Measurements from ENCODE around the gene RAMP3.

The RAMP3 gene

DNA sequence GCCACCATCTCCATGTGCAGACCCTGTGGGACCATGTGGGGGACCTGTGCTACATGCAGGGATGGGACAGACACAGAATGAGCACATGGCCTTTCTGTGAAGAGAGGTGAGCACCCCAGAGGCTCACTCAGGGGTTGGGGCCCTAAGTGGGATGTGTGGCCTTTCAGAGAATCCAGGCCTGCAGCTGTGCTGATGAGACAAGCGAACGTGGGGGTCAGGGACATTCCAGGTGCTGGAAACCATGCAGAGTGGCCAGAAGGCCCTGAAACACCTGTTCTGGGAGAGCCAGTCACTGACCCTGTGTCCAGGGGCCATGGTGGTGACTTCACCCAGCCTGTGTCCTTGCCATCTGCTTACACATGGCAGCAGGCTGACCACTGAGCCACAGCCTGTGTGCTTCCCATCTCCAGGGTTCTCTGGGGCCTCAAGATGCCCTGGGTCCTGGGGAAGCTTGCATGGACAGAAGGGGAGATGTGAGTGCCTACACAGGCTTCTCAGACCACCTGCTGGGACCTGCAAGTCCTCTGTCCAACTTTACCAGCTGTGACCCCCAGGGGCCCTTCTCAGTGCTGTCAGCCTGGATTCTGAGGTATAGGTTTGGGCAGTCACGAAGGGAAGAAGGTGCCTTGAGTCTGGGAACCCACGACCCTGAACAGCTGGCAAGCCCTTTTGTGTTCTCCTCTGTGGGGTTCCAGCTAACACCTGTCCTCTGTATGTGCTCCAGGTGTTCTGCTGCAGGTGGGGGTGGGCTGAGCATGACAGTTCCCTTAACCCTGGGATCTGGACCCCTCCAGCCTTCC, 17.6 kb downstream of the RAMP3 start:
- TF ChIP-seq, protein P1, sequence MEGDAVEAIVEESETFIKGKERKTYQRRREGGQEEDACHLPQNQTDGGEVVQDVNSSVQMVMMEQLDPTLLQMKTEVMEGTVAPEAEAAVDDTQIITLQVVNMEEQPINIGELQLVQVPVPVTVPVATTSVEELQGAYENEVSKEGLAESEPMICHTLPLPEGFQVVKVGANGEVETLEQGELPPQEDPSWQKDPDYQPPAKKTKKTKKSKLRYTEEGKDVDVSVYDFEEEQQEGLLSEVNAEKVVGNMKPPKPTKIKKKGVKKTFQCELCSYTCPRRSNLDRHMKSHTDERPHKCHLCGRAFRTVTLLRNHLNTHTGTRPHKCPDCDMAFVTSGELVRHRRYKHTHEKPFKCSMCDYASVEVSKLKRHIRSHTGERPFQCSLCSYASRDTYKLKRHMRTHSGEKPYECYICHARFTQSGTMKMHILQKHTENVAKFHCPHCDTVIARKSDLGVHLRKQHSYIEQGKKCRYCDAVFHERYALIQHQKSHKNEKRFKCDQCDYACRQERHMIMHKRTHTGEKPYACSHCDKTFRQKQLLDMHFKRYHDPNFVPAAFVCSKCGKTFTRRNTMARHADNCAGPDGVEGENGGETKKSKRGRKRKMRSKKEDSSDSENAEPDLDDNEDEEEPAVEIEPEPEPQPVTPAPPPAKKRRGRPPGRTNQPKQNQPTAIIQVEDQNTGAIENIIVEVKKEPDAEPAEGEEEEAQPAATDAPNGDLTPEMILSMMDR (IDR thresholded peaks at IDR 0.05; ENCODE audit: low read depth, low read length): no peak
- no peak for DNase-seq (ENCODE audit: extremely low read depth, low read depth)

DNA sequence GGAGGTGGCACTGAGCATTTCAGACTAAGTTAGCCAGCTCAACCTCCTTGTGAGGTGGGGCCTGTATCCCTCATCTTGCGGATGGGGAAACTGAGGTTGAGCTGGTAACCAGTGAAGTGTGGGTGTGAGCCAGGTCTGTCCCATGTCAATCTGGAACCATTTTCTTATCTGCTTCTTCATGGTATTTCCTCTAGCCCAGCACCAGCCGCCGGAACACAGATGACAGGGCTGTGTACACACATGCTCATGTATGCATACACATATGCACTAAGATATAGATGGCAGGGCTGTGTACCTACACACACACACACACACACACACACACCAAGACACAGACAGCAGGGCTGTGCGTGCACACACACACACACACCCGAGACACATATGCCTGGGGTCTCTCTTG, 18.5 kb downstream of the RAMP3 start:
- DNase-seq (ENCODE audit: extremely low read depth, low read depth): no peak
- TF ChIP-seq, protein P1 (IDR thresholded peaks at IDR 0.05; ENCODE audit: low read depth, low read length): no peak

DNA sequence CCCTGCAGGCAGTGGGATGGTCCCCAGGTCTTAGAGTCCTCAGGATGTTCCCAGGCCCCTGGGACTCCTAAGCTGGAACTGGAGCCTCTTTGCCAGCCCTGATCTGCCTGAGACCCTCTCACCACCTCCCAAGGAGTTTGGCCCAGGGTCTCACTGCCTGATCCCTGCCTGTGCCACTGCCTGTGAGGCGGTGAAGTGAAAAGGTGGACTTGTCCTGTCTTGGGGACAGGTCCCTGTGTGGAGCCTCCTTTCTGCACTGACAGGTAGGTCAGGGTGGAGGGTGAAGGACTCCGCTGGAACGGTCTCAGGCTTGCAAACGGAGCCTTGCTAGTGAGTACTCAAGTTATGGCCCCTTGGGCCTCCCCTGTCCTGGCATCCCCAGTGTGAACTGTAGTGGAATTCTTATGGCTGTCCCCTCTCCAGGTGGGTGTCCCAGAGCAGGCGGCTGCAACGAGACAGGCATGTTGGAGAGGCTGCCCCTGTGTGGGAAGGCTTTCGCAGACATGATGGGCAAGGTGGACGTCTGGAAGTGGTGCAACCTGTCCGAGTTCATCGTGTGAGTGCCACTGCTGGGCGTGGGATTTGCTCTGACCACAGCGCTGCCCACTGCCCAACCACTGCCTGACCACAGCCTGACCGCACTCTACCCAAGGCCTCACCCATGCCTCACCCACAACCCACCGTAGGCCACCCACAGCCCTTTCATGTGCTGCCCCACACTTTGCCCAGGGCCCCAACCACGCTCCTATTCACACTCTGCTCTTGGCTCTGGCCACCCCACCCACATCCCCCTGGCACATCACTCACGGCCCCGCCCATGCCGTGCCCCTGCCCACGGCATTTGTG, 19.5 kb downstream of the RAMP3 start:
- TF ChIP-seq, protein P1 (IDR thresholded peaks at IDR 0.05; ENCODE audit: low read depth, low read length): no peak
- no peak for DNase-seq (ENCODE audit: extremely low read depth, low read depth)

DNA sequence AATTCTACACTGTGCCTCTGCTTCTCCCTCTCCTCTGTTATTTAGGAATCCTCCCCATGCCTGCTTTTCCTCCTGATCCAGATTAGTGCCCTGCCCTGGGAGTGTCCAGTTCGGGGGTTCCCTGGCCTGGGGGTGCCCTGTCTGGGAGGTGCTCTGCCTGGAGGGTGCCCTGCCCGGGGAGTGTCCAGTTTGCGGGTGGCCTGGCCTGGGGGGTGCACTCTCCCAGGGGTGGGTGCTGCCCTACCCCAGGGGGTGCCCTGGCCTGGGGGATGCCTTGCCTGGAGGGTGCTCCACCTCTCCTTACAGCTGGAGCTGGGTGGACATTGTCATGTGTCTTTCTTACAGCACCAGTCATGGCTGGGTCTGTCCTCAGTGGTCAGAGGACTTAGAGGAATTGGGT, 20.2 kb downstream of the RAMP3 start:
- TF ChIP-seq, protein P1 (IDR thresholded peaks at IDR 0.05; ENCODE audit: low read depth, low read length): no peak
- no peak for DNase-seq (ENCODE audit: extremely low read depth, low read depth)

DNA sequence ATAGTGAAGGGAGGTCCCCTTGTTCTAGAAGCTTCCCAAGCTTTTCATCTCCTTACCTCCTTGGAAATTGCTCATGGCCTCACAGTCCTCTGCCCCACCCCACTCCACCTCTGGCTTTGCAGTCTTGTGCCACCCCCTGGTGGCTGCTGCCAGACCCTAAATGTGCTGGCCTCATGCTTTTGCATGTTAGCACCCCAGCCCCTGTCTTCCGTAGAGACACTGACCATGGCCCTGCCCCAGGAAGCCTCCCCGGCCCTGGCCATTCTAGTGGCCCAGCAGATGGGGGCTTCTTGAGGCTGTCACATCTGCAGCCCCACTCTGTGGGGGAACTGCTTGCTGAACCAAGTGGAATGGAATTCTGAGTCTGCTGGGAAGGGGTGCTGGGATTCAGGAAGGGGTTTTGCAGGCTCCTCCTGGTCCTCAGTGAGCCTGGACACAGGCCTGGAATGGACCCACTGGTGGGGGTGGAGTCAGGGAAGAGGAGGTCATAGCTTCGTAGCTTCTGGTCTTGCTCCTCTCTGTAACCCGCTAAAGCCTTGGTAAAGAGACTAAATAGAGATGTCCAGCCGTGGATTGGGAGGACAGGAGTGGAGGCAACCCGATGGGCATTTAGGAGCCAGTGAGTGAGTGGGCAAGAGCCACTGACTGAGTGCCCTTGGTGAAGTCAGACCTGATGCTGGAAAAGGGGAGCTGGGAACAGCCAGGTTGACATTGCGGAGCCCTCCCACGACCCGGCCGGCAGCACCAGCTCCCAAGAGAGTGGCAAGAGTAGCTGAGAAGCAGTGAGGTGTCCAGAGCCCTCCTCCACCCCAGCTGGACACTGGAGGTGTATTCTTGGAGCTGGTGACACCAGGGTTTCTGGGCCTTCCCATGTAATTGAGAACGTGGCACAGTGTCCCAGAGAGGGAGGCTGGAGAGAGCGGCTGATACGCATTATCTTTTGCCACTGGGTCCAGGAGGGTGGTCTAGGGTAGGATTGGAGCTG, 20.9 kb downstream of the RAMP3 start:
- no peak for DNase-seq (ENCODE audit: extremely low read depth, low read depth)
- TF ChIP-seq, protein P1 (IDR thresholded peaks at IDR 0.05; ENCODE audit: low read depth, low read length): no peak

DNA sequence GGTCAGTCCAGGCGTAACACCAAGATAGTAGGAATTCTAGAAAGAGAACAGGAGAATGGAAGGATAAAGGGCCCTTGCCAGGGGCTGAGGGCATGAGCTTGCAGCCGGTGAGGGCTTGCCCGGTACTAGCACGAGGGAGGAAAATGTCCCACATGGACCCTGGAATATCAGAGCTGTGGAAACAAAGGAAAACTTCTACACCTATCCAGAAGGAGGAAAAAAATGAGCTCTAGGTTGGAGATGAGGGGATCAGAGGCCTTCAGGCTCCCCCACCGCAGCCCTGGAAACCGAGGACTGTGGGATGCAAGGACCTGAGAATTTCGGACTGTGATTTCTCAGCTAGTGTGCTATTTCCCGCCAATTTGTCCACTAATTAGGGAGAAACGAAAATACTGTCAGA, 22.1 kb downstream of the RAMP3 start:
- no peak for DNase-seq (ENCODE audit: extremely low read depth, low read depth)
- TF ChIP-seq, protein P1 (IDR thresholded peaks at IDR 0.05; ENCODE audit: low read depth, low read length): no peak
